GM23248 (cell line): ENCODE measurements around the gene NDUFAF5. TPM values are rescaled to one million over a fixed set of nuclear protein-coding genes. Genes with fewer than 3 reads are reported as not detected.

ENCODE experiments used
- DNase-seq: peaks from one replicate; pipeline ENCODE4 v3.0.0-alpha.2; 2015
- H2AFZ ChIP-seq: fragments of 200-600 bp; sonication (generic); 2 replicates; pipeline ENCODE4 v1.6.1; 2016; ENCODE audit warnings: antibody characterized with exemption
- H3F3A ChIP-seq: fragments of 200-600 bp; sonication (generic); 2 replicates; pipeline ENCODE4 v1.6.1; 2016; ENCODE audit warnings: mild to moderate bottlenecking, antibody characterized with exemption, mixed run types; ENCODE audit not compliant: insufficient read depth
- H3K27ac ChIP-seq: fragments of 200-600 bp; sonication (generic); 2 replicates; pipeline ENCODE4 v1.5.1; 2016; ENCODE audit warnings: mild to moderate bottlenecking
- H3K27me3 ChIP-seq: fragments of 200-600 bp; sonication (generic); replicated peaks from 2 replicates; pipeline ENCODE4 v1.6.1; 2016; ENCODE audit warnings: mild to moderate bottlenecking; ENCODE audit not compliant: insufficient read depth
- H3K36me3 ChIP-seq: fragments of 200-600 bp; sonication (generic); 2 replicates; pipeline ENCODE4 v1.6.1; 2016; ENCODE audit warnings: low read depth, mild to moderate bottlenecking
- H3K4me1 ChIP-seq: fragments of 200-600 bp; sonication (generic); 2 replicates; pipeline ENCODE4 v1.6.1; 2016; ENCODE audit warnings: mild to moderate bottlenecking; ENCODE audit not compliant: insufficient read depth
- H3K4me2 ChIP-seq: fragments of 200-600 bp; sonication (generic); one replicate; pipeline ENCODE4 v1.6.1; 2016; ENCODE audit warnings: mild to moderate bottlenecking; ENCODE audit not compliant: unreplicated experiment
- H3K4me3 ChIP-seq: fragments of 200-600 bp; sonication (generic); 2 replicates; pipeline ENCODE4 v1.5.1; 2016; ENCODE audit warnings: mild to moderate bottlenecking
- H3K79me2 ChIP-seq: fragments of 200-600 bp; sonication (generic); 2 replicates; pipeline ENCODE4 v1.6.1; 2016; ENCODE audit warnings: mild to moderate bottlenecking; ENCODE audit not compliant: insufficient read depth
- H3K9ac ChIP-seq: fragments of 200-600 bp; sonication (generic); 2 replicates; pipeline ENCODE4 v1.6.1; 2016; ENCODE audit warnings: mild to moderate bottlenecking
- H3K9me2 ChIP-seq: fragments of 200-600 bp; sonication (generic); 2 replicates; pipeline ENCODE4 v1.6.1; 2016; ENCODE audit warnings: mixed run types, mild to moderate bottlenecking, moderate library complexity; ENCODE audit not compliant: insufficient read depth
- H3K9me3 ChIP-seq: fragments of 200-600 bp; sonication (generic); one replicate; pipeline ENCODE4 v1.6.1; 2017; ENCODE audit warnings: low read depth
- H4K20me1 ChIP-seq: fragments of 200-600 bp; sonication (generic); 2 replicates; pipeline ENCODE4 v1.6.0; 2016; ENCODE audit not compliant: insufficient read depth
- EZH2 ChIP-seq: fragments of 200-600 bp; sonication (generic); IDR thresholded peaks from 2 replicates; pipeline ENCODE4 v1.6.1; 2018; ENCODE audit warnings: antibody characterized with exemption, mild to moderate bottlenecking; ENCODE audit not compliant: insufficient read depth, poor library complexity, severe bottlenecking
- EZH2phosphoT487 ChIP-seq: fragments of 200-600 bp; sonication (generic); IDR thresholded peaks from 2 replicates; pipeline ENCODE4 v1.6.1; 2018; ENCODE audit warnings: antibody characterized with exemption, moderate library complexity, mild to moderate bottlenecking, low read depth; ENCODE audit not compliant: insufficient read depth
- WGBS, 2 experiments: methylation state at CpG; one replicate each; pipeline ENCODE4 v1.1.6; 2015 to 2017; ENCODE audit warnings: low lambda C conversion rate in 2 of 2, low coverage in 1 of 2; ENCODE audit errors: missing lambda C conversion rate in 2 of 2; 5-methylcytosine and 5-hydroxymethylcytosine counted together
- in situ Hi-C: fragments of 300-500 bp; cut with MboI; formaldehyde crosslinking; loops from 2 replicates; pipeline ENCODE4 v1.15.0; 2020
- polyA plus RNA-seq: library from polyadenylated mRNA; unstranded; fragments of >200 nt; fragmentation: Nextera tagmentation; extraction: Ambion mirVana; gene quantifications from 2 replicates; pipeline ENCODE4 v1.2.1, GENCODE V29; 2016
- total RNA-seq: library from RNA; depleted of rRNA; stranded (reverse); fragments of >200 nt; shearing (Covaris generic); gene quantifications from 2 replicates; pipeline ENCODE4 v1.2.3, GENCODE V29; 2014

Gene NDUFAF5
- total and polyA plus RNA-seq, 2 experiments from 2014 or later, result 5.3 to 16.2 TPM

- 94 to 95% methylated on average over 4 of the region's 4 CpGs for WGBS, 2 experiments
- H3K4me2 ChIP-seq, result peak overlapping the region; percentile 30
- no peaks in the 10 kb centered on the region for H3K36me3 ChIP-seq
- no peaks in the 10 kb centered on the region for H3K9me2 ChIP-seq
- no peak overlapping the region for H3K4me3 ChIP-seq
- H3K79me2 ChIP-seq, result no peaks in the 10 kb centered on the region
- no peaks in the 10 kb centered on the region for H4K20me1 ChIP-seq
- TF ChIP-seq EZH2 (no peak), EZH2phosphoT487 (no peak)
- H2AFZ ChIP-seq, result no peak overlapping the region
- H3K9ac ChIP-seq, result no peak overlapping the region
- peaks cover 16% of the 10 kb centered on the region for H3K4me1 ChIP-seq
- DNase-seq, result no peak
- 0 out of 2 replicates have a peak overlapping the region, but pooled peaks have one; percentile 22 for H3K27ac ChIP-seq
- 0 out of 2 replicates have a peak, but pooled peaks cover 13% of the 10 kb centered on the region for H3F3A ChIP-seq
- H3K27me3 ChIP-seq, result no peaks in the 10 kb centered on the region
- in situ Hi-C loops, result no loop called here
- no peaks in the 10 kb centered on the region for H3K9me3 ChIP-seq
Observed at GRCh38 chr20:13840093-13840465, 55.3 kb downstream of the NDUFAF5 start.

GRCh38 chr20:13841206-13841605, 56.4 kb downstream of the NDUFAF5 start:
- TF ChIP-seq EZH2, result no peak
- Histone ChIP-seq H3K9me2 (no peaks in the 10 kb centered on the region), H3K27ac (no peak overlapping the region), H3K79me2 (no peaks in the 10 kb centered on the region), H3K27me3 (no peaks in the 10 kb centered on the region), H3K4me3 (no peak overlapping the region), H3K4me2 (no peak overlapping the region), H4K20me1 (no peaks in the 10 kb centered on the region), H3K36me3 (no peaks in the 10 kb centered on the region), H3K4me1 (peaks cover 16% of the 10 kb centered on the region), H3K9ac (no peak overlapping the region), H3F3A (0 out of 2 replicates have a peak, but pooled peaks cover 13% of the 10 kb centered on the region), H3K9me3 (no peaks in the 10 kb centered on the region), H2AFZ (no peak overlapping the region)
- DNase-seq, result no peak
- in situ Hi-C loops, result no loop called here
- 63 to 67% methylated on average over 3 of the region's 3 CpGs for WGBS, 2 experiments

DNA sequence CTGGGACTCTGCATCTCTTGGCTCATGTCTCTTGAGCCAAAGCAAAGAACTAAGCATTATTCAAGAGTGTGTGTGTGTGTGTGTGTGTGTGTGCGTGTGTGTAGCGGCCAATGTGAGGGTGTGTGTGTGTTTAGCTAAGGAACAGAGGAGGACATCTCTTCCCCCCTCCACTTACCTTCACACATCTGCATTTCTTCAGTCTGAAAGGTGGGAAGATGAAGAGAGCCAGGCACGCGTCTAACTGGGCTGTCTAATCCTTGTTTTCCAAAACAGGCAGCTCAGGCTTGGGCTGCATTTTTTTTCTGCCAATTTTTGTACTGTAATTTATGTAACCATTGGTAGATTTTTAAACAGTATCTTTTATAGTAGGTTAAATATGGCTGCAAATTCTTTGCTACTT, 59.5 kb downstream of the NDUFAF5 start:
- no peak for DNase-seq
- in situ Hi-C loops, result no loop called here

GRCh38 chr20:13851279-13851678, 66.5 kb downstream of the NDUFAF5 start:
- WGBS, 2 experiments, result 89 to 90% methylated on average over 2 of the region's 2 CpGs
- no peak overlapping the region for H3K4me3 ChIP-seq
- no peak overlapping the region for H3K9ac ChIP-seq
- no peak overlapping the region for H2AFZ ChIP-seq
- in situ Hi-C loops, result no loop called here
- H3K79me2 ChIP-seq, result no peaks in the 10 kb centered on the region
- H3F3A ChIP-seq, result 0 out of 2 replicates have a peak, but pooled peaks cover 2% of the 10 kb centered on the region
- H3K4me2 ChIP-seq, result no peak overlapping the region
- no peaks in the 10 kb centered on the region for H3K9me3 ChIP-seq
- no peaks in the 10 kb centered on the region for H3K9me2 ChIP-seq
- no peak for DNase-seq
- no peaks in the 10 kb centered on the region for H4K20me1 ChIP-seq
- TF ChIP-seq EZH2phosphoT487, result no peak
- TF ChIP-seq EZH2, result no peak
- H3K4me1 ChIP-seq, result peaks cover 17% of the 10 kb centered on the region
- no peaks in the 10 kb centered on the region for H3K27me3 ChIP-seq
- H3K27ac ChIP-seq, result no peak overlapping the region
- no peaks in the 10 kb centered on the region for H3K36me3 ChIP-seq

More for the DNA sequence above, 59.5 kb downstream of the NDUFAF5 start:
- Histone ChIP-seq H3F3A (0 out of 2 replicates have a peak, but pooled peaks cover 6% of the 10 kb centered on the region), H3K27ac (no peak overlapping the region), H3K9me3 (no peaks in the 10 kb centered on the region), H3K27me3 (no peaks in the 10 kb centered on the region), H4K20me1 (no peaks in the 10 kb centered on the region), H3K79me2 (no peaks in the 10 kb centered on the region), H3K36me3 (no peaks in the 10 kb centered on the region), H2AFZ (no peak overlapping the region), H3K4me2 (no peak overlapping the region), H3K9ac (no peak overlapping the region), H3K9me2 (no peaks in the 10 kb centered on the region), H3K4me1 (peaks cover 7% of the 10 kb centered on the region), H3K4me3 (no peak overlapping the region)
- 89% methylated on average over 4 of the region's 4 CpGs for WGBS, 2 experiments
- TF ChIP-seq EZH2 (no peak), EZH2phosphoT487 (no peak)

DNA sequence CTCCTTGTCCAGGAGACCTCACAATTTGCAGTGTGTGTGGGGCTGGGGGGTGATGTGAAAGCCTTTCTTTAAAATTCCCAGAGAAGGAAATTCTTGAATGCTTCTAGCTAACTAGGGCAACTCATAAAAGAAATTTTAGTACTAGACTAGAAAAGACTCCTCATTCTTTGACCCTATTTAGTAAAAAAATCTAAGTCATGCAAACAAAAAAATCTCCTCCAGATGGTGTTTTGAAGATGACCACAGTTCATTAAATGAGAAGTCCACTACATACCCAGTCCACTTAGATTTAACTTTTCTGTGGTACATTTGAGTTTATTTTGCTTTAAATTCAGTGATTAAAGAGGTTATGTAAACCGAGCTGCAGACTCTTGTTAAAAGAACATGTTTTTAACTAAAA, 67.5 kb downstream of the NDUFAF5 start:
- in situ Hi-C loops, result no loop called here
- H4K20me1 ChIP-seq, result no peaks in the 10 kb centered on the region
- H3F3A ChIP-seq, result 0 out of 2 replicates have a peak, but pooled peaks cover 2% of the 10 kb centered on the region
- no peak overlapping the region for H3K9ac ChIP-seq
- WGBS, 2 experiments, result 9 to 10% methylated on average over 1 of the region's 1 CpG
- H3K27ac ChIP-seq, result peak overlapping the region; percentile 30; the same call in 1 of the 2 replicates
- TF ChIP-seq EZH2 (no peak), EZH2phosphoT487 (no peak)
- no peaks in the 10 kb centered on the region for H3K27me3 ChIP-seq
- H3K4me1 ChIP-seq, result peaks cover 27% of the 10 kb centered on the region
- H3K4me2 ChIP-seq, result peak overlapping the region; percentile 18
- no peak overlapping the region for H3K4me3 ChIP-seq
- H3K79me2 ChIP-seq, result no peaks in the 10 kb centered on the region
- H3K9me2 ChIP-seq, result no peaks in the 10 kb centered on the region
- H3K36me3 ChIP-seq, result no peaks in the 10 kb centered on the region
- DNase-seq, result no peak
- peak overlapping the region; percentile 14; the same call in 1 of the 2 replicates for H2AFZ ChIP-seq
- H3K9me3 ChIP-seq, result no peaks in the 10 kb centered on the region
